HG03175 (cell line): ENCODE results near the gene EXPH5.

Experiments used
- ATAC-seq: cut with Tn5 transposase; IDR thresholded peaks from one replicate; pipeline ENCODE4 v1.9.1; 2021; ENCODE audit warnings: mild to moderate bottlenecking, moderate library complexity; ENCODE audit not compliant: unreplicated experiment

Gene EXPH5

DNA sequence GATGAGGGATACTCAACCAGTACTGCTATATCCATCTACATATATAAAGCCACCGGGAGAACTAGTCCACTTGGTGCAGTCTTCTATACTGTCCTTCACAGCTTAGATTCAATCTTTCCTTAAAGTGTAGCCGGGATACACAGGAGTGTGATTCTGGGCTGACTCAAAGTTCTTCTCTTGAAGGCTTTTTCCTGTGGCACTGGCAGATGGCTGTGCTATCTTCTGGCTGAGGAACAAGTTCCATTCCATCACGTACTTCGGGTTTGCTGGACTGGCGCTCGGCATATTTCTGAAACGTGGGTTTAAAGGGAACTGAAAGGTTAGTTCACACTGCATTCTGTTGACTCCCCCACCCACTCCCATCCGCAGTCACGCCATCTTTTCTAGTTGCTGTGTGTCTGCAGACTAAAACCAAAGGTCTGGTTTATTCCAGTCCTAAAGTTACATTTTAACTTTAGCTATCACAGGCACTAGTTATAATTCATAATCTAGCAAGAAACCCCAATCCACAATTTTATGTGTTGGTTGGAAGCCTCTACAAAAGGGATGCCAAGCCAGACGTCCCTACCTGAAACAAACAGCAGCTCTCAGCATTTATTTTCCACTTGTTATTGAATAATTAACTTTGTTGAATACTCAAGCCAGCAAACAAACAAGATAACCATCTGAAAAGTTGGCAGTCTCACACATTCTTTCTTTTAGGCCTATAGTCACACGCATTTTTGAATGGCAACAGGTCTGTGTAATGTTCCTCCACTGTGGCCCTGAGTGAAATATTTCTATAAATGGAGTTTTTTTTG is 118.7 kb downstream of the EXPH5 start:
- ATAC-seq = no peak

DNA sequence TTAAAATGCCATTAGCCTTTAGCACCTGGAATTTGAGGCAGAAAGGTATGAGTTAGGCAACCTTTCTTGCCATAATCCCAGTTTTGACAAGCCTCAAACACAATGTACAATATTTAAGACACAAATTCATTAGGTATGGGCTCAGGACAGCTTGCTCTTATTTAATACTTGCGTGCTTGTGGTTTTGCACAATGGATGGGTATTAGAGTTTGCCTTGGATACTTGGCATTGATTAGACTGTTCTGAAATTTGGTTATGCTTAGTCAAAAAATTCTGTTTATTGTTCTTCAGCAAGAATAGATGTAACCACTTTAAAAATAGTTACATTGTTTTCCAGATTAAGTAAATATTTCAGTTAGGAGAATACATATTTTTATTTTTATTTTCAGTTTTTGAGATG is 120.9 kb downstream of the EXPH5 start:
- ATAC-seq = no peak

DNA sequence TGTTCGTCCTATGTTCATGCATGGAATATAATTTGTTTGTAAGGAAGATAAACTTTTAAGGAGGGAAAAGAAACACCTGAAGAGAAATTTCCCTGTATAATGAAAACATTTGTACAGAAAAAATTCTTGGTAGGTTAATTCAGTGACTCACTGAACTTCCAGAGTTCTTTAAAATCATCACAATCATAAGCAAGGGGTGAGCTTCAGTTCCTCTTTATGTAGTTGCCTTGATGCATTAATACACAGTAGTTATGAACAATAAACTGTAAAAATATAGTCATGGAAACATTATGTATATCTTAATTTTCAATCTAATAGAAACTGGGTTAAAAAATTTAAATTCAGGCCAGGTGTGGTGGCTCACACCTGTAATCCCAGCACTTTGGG is 125.1 kb downstream of the EXPH5 start:
- ATAC-seq = no peak

DNA sequence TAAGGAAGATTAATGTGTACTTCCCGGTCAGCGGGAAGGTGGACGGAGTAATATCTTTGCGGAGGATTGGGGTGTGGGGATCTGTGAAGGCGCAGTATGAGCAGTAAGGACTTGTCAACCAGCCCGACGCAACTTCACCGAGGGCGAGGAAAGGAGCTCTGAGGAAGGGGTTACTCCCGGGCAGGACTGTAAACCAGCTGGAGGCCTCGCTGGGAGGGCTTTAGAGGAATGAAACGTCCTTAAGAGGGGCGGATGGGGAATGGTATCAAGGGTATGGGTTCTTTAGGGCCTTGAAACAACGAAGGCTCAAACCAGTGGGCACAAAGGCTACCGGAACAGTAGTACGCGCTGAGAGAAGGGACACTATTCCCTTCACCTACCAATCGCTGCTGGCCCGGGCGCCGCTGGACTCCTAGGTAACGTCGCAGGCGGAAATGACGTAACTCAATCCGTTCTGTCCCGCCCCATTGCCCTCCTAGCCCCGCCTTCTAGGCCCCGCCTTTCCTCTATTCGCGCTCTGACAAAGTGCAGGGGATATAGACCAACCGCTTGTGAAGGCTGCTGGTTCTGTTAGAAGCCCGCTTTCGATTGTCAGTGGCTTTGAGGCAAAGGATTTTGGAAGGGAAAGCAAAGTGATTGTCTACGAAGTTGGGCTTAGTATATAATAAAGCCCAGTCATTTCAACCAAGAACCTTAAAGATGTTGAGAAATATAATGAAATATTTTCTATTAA is 126.3 kb downstream of the EXPH5 start, which contains the start of gene C11orf65:
C11orf65 (minus strand) TSS at position 439 of the 733 bp plus-strand sequence. CDS start 5,970 bp downstream, outside the sequence.
- peak; percentile 99 for ATAC-seq

DNA sequence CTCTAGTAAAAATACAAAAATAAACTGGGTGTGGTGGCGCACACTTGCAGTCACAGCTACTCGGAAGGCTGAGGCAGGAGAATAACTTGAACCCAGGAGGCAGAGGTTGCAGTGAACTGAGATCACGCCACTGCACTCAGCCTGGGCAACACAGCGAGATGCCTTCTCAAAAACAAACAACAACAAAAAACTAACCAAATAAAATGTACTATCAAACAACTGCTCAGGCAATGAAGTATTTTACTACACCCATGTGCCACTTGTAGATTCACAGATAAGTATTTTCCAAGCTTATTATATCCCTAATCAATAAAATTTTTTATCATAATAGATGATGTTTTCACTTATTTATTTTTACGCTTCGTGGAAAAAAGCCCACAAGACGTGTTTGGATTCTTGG is 127.2 kb downstream of the EXPH5 start:
- ATAC-seq = no peak
